HG03108 (cell line): ENCODE measurements around the gene OVCA2.

Experiments
- ATAC-seq: cut with Tn5 transposase; IDR thresholded peaks from one replicate; pipeline ENCODE4 v1.9.1; 2021; ENCODE audit warnings: moderate library complexity; ENCODE audit not compliant: unreplicated experiment

OVCA2 gene

DNA sequence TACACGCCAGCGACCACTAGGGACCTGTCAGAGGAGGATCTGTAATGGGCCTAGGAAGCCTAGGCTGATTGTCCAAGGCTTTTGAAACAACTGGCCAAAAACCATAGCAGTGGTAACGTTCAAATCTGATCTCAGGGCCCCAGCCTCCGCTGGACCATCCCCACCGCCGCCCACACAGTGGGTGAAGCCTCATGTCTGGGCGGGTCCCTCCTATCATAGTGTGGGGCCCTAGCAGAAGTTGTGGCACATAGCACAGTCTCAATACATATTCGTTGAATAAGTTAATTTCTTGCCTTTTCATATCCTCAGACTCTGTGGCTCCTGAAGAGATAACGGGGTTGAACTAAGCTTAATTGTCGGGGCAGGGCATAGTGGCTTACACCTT, 11.1 kb upstream of the OVCA2 start:
- no peak for ATAC-seq

- no peak for ATAC-seq
Observed at GRCh38 chr17:2033153-2033552, 8.7 kb upstream of the OVCA2 start.

- no peak for ATAC-seq
Observed at GRCh38 chr17:2034157-2034556, 7.7 kb upstream of the OVCA2 start.

DNA sequence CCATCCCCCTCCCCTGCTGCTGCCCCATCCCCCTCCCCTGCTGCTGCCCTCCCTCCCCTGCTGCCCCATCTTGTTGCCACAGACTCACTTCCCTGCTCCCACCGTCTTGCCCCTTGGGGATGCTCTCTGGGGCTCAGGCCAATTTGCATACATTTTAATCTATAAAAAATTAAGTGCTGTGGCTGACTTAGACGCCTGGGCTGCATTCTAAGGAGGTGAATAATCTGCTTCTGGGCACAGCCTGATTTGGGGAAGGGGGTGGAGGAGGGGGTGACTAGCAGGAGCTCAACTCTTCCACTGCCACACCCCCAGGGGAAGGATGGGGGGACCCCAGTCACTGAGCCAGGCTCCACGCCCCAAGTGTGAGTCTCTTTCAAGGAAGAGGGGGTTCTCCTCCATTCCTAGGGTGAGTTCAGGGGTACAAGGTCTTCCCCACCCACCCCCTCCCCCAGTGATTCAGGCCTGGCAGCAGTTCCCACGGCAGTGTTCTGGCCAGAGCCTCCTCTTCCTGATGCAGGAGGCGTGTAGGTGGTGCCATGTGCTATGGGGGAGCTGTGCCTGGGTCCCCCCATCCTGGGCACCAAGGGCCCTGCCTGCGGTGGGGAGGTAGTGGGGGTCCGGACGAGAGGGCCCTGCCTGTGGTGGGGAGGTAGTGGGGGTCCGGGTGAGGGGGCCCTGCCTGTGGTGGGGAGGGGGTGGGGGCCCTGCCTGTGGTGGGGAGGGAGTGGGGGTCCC, 6.8 kb upstream of the OVCA2 start:
- ATAC-seq, result no peak

DNA sequence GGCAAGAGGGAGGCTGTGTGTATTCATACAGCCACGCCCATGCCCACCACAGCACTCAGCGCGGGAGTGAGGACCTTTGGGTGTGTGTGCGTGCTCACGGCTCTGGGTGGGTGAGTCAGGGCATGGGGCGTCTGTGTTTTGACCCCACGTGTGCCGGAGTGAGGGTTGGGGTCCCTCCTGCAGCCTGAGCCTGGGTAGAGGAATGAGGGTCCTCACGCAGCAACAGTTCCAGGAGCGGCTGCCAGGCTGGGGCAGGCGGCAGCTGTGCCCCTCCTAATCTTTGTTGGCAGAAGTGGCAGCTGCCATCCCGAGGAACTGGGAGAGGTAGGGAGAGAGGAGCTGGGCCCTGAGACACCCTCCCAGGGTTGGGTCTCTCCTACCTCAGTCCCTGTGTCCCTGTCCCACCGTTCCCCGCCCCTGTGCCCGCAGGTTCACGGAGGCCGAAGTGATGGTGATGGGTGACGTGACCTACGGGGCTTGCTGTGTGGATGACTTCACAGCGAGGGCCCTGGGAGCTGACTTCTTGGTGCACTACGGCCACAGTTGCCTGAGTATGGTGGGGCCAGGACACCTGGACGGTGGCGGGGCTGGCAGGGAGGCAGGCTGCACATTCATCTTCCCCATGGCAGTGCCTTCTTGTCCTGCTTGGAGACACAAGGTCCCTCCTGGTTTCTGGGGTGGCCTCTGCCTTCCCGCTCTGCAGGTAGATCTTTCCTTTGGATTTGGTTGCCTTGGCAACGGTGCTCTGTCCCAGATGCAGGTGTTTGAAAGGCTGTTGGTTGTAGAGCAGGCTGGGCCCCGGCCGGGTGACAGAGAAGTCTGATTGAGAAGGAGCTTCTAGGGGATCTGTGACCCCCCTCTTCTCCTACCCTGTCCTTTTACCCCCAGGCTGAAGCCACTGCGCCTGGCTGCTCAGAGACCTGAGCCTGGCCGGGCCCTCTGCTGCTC, 6.0 kb upstream of the OVCA2 start:
- ATAC-seq, result no peak

DNA sequence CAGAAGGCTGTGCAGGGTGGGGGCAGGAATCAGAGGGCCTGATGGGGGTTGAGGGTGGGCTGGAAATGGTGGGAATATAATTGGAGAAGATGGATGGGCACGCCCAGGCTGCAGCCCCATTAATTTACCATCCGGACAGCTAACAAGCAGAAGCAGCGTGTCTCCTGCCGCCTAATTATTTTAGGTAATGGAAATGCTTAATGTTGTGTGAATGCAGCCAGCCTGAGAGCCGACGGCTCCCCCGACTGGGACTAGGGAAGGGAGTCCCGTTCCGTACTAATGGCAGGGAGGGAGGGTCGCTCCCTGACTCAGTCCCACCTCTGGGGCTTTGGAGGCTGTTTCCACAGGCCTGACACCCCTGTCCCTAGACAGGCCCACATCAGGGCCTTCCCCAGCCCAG, 4.7 kb upstream of the OVCA2 start:
- no peak for ATAC-seq

DNA sequence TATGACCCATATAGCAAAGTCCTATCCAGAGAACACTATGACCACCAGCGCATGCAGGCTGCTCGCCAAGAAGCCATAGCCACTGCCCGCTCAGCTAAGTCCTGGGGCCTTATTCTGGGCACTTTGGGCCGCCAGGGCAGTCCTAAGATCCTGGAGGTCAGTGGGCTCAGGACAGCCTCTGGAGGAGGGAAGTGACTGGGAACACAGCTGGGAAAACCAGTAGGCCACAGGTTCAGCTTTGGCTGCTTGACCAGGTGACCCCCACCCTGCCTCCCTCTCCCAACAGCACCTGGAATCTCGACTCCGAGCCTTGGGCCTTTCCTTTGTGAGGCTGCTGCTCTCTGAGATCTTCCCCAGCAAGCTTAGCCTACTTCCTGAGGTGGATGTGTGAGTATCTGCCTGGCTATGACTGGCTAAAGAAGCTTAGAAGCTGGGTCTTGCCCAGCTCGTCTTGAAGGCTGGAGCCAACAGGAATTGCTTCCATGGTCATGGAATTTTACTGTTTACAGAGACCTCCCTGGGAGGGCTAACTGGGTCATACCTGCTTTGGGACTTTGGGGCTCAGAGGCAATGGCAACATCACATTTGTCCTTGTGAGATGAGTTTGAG, 1.5 kb upstream of the OVCA2 start:
- ATAC-seq, result no peak

- ATAC-seq, result no peak
Observed at GRCh38 chr17:2040942-2041560, 771 bp upstream of the OVCA2 start.

DNA sequence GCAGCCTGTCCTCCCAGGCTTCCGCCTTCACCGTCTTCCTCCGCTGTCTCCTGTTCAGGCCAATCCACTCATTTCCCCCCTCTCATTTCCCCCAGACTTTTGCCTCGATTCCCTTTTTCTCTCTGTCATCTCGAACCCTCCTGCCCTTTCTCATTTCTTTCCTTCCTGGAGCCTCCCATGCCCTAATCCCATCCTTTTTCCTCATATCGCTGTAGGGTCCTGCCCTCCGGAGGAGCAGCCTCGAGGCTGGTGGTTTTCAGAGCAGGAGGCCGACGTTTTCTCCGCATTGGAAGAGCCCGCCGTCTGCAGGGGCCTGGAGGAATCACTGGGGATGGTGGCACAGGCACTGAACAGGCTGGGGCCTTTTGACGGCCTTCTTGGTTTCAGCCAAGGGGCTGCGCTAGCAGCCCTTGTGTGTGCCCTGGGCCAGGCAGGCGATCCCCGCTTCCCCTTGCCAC, 597 bp downstream of the OVCA2 start:
- ATAC-seq, result no peak

DNA sequence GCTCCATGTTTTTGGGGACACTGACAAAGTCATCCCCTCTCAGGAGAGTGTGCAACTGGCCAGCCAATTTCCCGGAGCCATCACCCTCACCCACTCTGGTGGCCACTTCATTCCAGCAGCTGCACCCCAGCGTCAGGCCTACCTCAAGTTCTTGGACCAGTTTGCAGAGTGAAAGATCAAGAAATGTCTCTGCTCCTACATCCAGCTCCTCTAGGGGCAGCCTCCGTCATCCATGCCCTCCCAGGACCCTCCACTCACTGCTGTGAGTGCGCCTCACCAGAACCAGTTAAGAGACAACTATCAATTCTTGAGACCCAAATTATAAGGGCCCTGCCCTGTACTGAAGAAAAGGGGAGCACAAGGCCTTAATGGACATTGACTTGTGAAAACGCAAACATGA, 1.1 kb downstream of the OVCA2 start:
- no peak for ATAC-seq

DNA sequence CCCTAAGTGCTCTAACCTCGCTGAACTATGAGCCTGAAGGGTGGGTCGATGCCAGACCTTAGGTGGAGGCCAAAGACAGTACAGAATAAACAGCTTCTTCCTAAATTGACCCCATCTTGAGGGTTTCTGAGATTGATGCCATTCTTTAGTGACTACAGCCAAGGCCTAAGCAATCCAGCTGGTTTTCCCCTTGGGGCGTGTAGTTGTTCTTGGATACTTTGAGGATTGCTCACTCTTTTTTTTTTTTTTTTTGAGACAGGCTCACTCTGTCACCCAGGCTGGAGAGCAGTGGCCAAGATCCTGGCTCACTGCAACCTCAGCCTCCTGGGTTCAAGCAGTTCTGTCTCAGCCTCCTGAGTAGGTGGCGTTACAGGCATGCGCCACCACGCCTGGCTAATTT, 2.0 kb downstream of the OVCA2 start:
- no peak for ATAC-seq

DNA sequence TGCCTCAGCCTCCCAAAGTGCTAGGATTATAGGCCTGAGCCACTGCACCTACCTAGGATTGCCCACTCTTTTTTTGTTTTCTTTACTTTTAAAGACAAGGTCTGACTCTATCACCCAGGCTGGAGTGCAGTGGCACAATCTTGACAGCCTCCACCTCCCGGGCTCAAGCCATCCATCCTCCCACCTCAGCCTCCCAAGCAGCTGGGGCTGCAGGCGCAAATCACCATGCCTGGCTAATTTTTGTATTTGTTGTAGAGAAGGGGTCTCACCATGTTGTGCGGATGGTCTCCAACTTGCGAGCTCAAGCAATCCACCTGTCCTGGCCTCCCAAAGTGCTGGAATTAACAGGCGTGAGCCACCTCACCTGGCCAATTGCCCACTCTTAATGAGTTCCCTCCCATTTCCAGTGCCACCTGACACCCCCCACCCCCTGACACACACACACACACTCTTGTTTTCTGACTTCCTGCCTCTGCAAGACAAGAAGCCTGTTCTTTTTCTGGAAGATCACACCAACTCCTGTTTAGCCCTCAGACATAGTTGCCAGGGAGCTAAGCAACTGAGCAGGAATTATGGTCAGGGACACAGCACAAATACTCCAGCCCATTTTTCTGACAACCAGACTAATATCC, 2.6 kb downstream of the OVCA2 start:
- ATAC-seq, result no peak

DNA sequence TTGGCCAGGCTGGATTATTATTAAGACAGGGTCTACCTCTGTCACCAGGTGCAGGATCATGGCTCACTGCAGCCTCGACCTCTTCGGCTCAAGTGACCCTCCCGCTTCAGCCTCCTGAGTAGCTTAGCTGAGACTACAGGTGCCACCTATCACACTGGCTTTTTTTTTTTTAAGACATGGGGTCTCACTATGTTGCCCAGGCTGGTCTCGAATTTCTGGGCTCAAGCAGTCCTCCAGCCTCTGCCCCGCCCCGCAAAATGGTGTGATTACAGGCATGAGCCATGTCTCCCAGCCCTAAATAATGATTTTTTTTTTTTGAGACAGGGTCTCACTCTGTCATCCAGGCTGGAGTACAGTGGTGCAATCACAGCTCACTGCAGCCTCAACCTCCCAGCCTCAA, 5.8 kb downstream of the OVCA2 start:
- no peak for ATAC-seq

GRCh38 chr17:2048805-2049204, 7.0 kb downstream of the OVCA2 start:
- no peak for ATAC-seq

- ATAC-seq, result no peak
Observed at GRCh38 chr17:2049333-2050299, 7.8 kb downstream of the OVCA2 start.

- ATAC-seq, result no peak
Observed at GRCh38 chr17:2050300-2051060, 8.7 kb downstream of the OVCA2 start.

- ATAC-seq, result no peak
Observed at GRCh38 chr17:2051061-2051932, 9.5 kb downstream of the OVCA2 start.
